ENCODE measurements around the gene RGS6.

The RGS6 gene

GRCh38 chr14:72517736-72518135, 585.5 kb downstream of the RGS6 start:
- WGBS (ENCODE audit: extremely low coverage, insufficient coverage, insufficient read length), result no CpG with 5 or more reads among the region's 2 CpGs
- no peak overlapping the region for H3K4ac ChIP-seq (ENCODE audit: low read depth, low read length)
- no peaks in the 10 kb centered on the region for H3K27me3 ChIP-seq (ENCODE audit: insufficient read depth, low read length)
- no peak overlapping the region for H2BK120ac ChIP-seq (ENCODE audit: insufficient read depth, low read length, poor library complexity)
- H2BK5ac ChIP-seq (ENCODE audit: low read depth, low read length, poor library complexity), result no peak overlapping the region
- H2AK5ac ChIP-seq (ENCODE audit: low read length), result no peak overlapping the region
- H3K27ac ChIP-seq (ENCODE audit: low read depth, low read length), result no peak overlapping the region
- H3K4me1 ChIP-seq (ENCODE audit: control insufficient read depth in 1 of 2, insufficient read depth in 2 of 2, low read length in 2 of 2), result peaks cover 0 to 4% of the 10 kb centered on the region in 2 experiments
- no peak for DNase-seq
- no peak overlapping the region for H2BK12ac ChIP-seq (ENCODE audit: low read length)
- no peak overlapping the region for H4K12ac ChIP-seq (ENCODE audit: low read depth, low read length)
- H3K23ac ChIP-seq (ENCODE audit: low read length), result no peak overlapping the region
- H3K9me3 ChIP-seq (ENCODE audit: insufficient read depth, low read depth, low read length), result no peaks in the 10 kb centered on the region
- H3K9ac ChIP-seq (ENCODE audit: low read length), result no peak overlapping the region
- H3K14ac ChIP-seq (ENCODE audit: low read length), result no peak overlapping the region
- no peak overlapping the region for H3K4me3 ChIP-seq (ENCODE audit: low read depth, low read length)
- no peak overlapping the region for H4K8ac ChIP-seq (ENCODE audit: low read depth, low read length)
- H4K91ac ChIP-seq (ENCODE audit: low read depth, low read length), result no peak overlapping the region
- H3K36me3 ChIP-seq (ENCODE audit: control insufficient read depth in 1 of 2, insufficient read depth in 2 of 2, low read length in 2 of 2), result no peaks in the 10 kb centered on the region
- H2AFZ ChIP-seq (ENCODE audit: insufficient read depth, low read length, poor library complexity), result no peak overlapping the region
- no peaks in the 10 kb centered on the region for H3K79me2 ChIP-seq (ENCODE audit: control insufficient read depth, insufficient read depth, low read length, poor library complexity)
- H3K18ac ChIP-seq (ENCODE audit: low read length), result no peak overlapping the region
- peaks cover 2% of the 10 kb centered on the region for H3K79me1 ChIP-seq (ENCODE audit: low read length)
- no peak overlapping the region for H3K4me2 ChIP-seq (ENCODE audit: low read length)

- H3K79me1 ChIP-seq (ENCODE audit: low read length), result peaks cover 2% of the 10 kb centered on the region
- no peak overlapping the region for H2BK12ac ChIP-seq (ENCODE audit: low read length)
- H3K18ac ChIP-seq (ENCODE audit: low read length), result no peak overlapping the region
- no peak overlapping the region for H3K4ac ChIP-seq (ENCODE audit: low read depth, low read length)
- no peaks in the 10 kb centered on the region for H3K79me2 ChIP-seq (ENCODE audit: control insufficient read depth, insufficient read depth, low read length, poor library complexity)
- H3K4me2 ChIP-seq (ENCODE audit: low read length), result no peak overlapping the region
- no peak overlapping the region for H3K4me3 ChIP-seq (ENCODE audit: low read depth, low read length)
- no peak overlapping the region for H3K9ac ChIP-seq (ENCODE audit: low read length)
- no peaks in the 10 kb centered on the region for H3K36me3 ChIP-seq (ENCODE audit: control insufficient read depth in 1 of 2, insufficient read depth in 2 of 2, low read length in 2 of 2)
- peaks cover 0 to 4% of the 10 kb centered on the region in 2 experiments for H3K4me1 ChIP-seq (ENCODE audit: control insufficient read depth in 1 of 2, insufficient read depth in 2 of 2, low read length in 2 of 2)
- no peak overlapping the region for H2AFZ ChIP-seq (ENCODE audit: insufficient read depth, low read length, poor library complexity)
- H2BK120ac ChIP-seq (ENCODE audit: insufficient read depth, low read length, poor library complexity), result no peak overlapping the region
- no peak overlapping the region for H4K12ac ChIP-seq (ENCODE audit: low read depth, low read length)
- WGBS (ENCODE audit: extremely low coverage, insufficient coverage, insufficient read length), result no CpG with 5 or more reads among the region's 4 CpGs
- H2AK5ac ChIP-seq (ENCODE audit: low read length), result no peak overlapping the region
- H4K8ac ChIP-seq (ENCODE audit: low read depth, low read length), result no peak overlapping the region
- no peaks in the 10 kb centered on the region for H3K27me3 ChIP-seq (ENCODE audit: insufficient read depth, low read length)
- H3K14ac ChIP-seq (ENCODE audit: low read length), result no peak overlapping the region
- H3K27ac ChIP-seq (ENCODE audit: low read depth, low read length), result no peak overlapping the region
- no peaks in the 10 kb centered on the region for H3K9me3 ChIP-seq (ENCODE audit: insufficient read depth, low read depth, low read length)
- H3K23ac ChIP-seq (ENCODE audit: low read length), result no peak overlapping the region
- no peak overlapping the region for H2BK5ac ChIP-seq (ENCODE audit: low read depth, low read length, poor library complexity)
- H4K91ac ChIP-seq (ENCODE audit: low read depth, low read length), result no peak overlapping the region
- DNase-seq, result no peak
Measured at GRCh38 chr14:72518809-72519377, 586.7 kb downstream of the RGS6 start.

GRCh38 chr14:72519543-72519942, 587.3 kb downstream of the RGS6 start:
- H3K4me3 ChIP-seq (ENCODE audit: low read depth, low read length), result no peak overlapping the region
- H3K18ac ChIP-seq (ENCODE audit: low read length), result no peak overlapping the region
- no peak overlapping the region for H2AFZ ChIP-seq (ENCODE audit: insufficient read depth, low read length, poor library complexity)
- no peak overlapping the region for H3K4me2 ChIP-seq (ENCODE audit: low read length)
- no peak overlapping the region for H3K14ac ChIP-seq (ENCODE audit: low read length)
- no peaks in the 10 kb centered on the region for H3K27me3 ChIP-seq (ENCODE audit: insufficient read depth, low read length)
- WGBS (ENCODE audit: extremely low coverage, insufficient coverage, insufficient read length), result no CpG with 5 or more reads among the region's 4 CpGs
- no peaks in the 10 kb centered on the region for H3K9me3 ChIP-seq (ENCODE audit: insufficient read depth, low read depth, low read length)
- no peaks in the 10 kb centered on the region for H3K79me2 ChIP-seq (ENCODE audit: control insufficient read depth, insufficient read depth, low read length, poor library complexity)
- H3K23ac ChIP-seq (ENCODE audit: low read length), result no peak overlapping the region
- H2BK120ac ChIP-seq (ENCODE audit: insufficient read depth, low read length, poor library complexity), result no peak overlapping the region
- no peak overlapping the region for H3K9ac ChIP-seq (ENCODE audit: low read length)
- H4K91ac ChIP-seq (ENCODE audit: low read depth, low read length), result no peak overlapping the region
- H2BK12ac ChIP-seq (ENCODE audit: low read length), result no peak overlapping the region
- peaks cover 0 to 4% of the 10 kb centered on the region in 2 experiments for H3K4me1 ChIP-seq (ENCODE audit: control insufficient read depth in 1 of 2, insufficient read depth in 2 of 2, low read length in 2 of 2)
- no peaks in the 10 kb centered on the region for H3K36me3 ChIP-seq (ENCODE audit: control insufficient read depth in 1 of 2, insufficient read depth in 2 of 2, low read length in 2 of 2)
- no peak overlapping the region for H4K12ac ChIP-seq (ENCODE audit: low read depth, low read length)
- no peak overlapping the region for H4K8ac ChIP-seq (ENCODE audit: low read depth, low read length)
- H3K79me1 ChIP-seq (ENCODE audit: low read length), result peaks cover 2% of the 10 kb centered on the region
- H2BK5ac ChIP-seq (ENCODE audit: low read depth, low read length, poor library complexity), result no peak overlapping the region
- no peak overlapping the region for H3K4ac ChIP-seq (ENCODE audit: low read depth, low read length)
- no peak overlapping the region for H3K27ac ChIP-seq (ENCODE audit: low read depth, low read length)
- DNase-seq, result no peak
- H2AK5ac ChIP-seq (ENCODE audit: low read length), result no peak overlapping the region

- Histone ChIP-seq H3K14ac (ENCODE audit: low read length) (no peak overlapping the region), H3K4me3 (ENCODE audit: low read depth, low read length) (no peak overlapping the region), H3K4ac (ENCODE audit: low read depth, low read length) (no peak overlapping the region), H3K23ac (ENCODE audit: low read length) (no peak overlapping the region), H3K27ac (ENCODE audit: low read depth, low read length) (no peak overlapping the region), H2BK120ac (ENCODE audit: insufficient read depth, low read length, poor library complexity) (no peak overlapping the region), H3K9me3 (ENCODE audit: insufficient read depth, low read depth, low read length) (no peaks in the 10 kb centered on the region), H2AK5ac (ENCODE audit: low read length) (no peak overlapping the region), H3K4me1 (ENCODE audit: control insufficient read depth in 1 of 2, insufficient read depth in 2 of 2, low read length in 2 of 2) (no peaks in the 10 kb centered on the region), H3K9ac (ENCODE audit: low read length) (no peak overlapping the region), H2BK5ac (ENCODE audit: low read depth, low read length, poor library complexity) (no peak overlapping the region), H3K18ac (ENCODE audit: low read length) (no peak overlapping the region), H4K8ac (ENCODE audit: low read depth, low read length) (no peak overlapping the region), H3K79me1 (ENCODE audit: low read length) (peaks cover 2% of the 10 kb centered on the region), H4K91ac (ENCODE audit: low read depth, low read length) (no peak overlapping the region), H3K27me3 (ENCODE audit: insufficient read depth, low read length) (no peaks in the 10 kb centered on the region), H3K79me2 (ENCODE audit: control insufficient read depth, insufficient read depth, low read length, poor library complexity) (no peaks in the 10 kb centered on the region), H4K12ac (ENCODE audit: low read depth, low read length) (no peak overlapping the region), H2AFZ (ENCODE audit: insufficient read depth, low read length, poor library complexity) (no peak overlapping the region), H2BK12ac (ENCODE audit: low read length) (no peak overlapping the region), H3K4me2 (ENCODE audit: low read length) (no peak overlapping the region), H3K36me3 (ENCODE audit: control insufficient read depth in 1 of 2, insufficient read depth in 2 of 2, low read length in 2 of 2) (no peaks in the 10 kb centered on the region)
- no CpG with 5 or more reads among the region's 4 CpGs for WGBS (ENCODE audit: extremely low coverage, insufficient coverage, insufficient read length)
- no peak for DNase-seq
Measured at GRCh38 chr14:72521045-72521444, 588.8 kb downstream of the RGS6 start.
